Stomach (tissue), 4 donors: ENCODE data around the gene ITGB3.

ENCODE experiments used
- CTCF ChIP-seq, 7 experiments: fragments of 450-650 bp in 4 of 7; fragments of 200-600 bp in 3 of 7; sonication (generic) in 3 of 7; IDR thresholded peaks; one replicate each; pipeline ENCODE4 v1.5.1; 2016 to 2019; ENCODE audit warnings: antibody characterized with exemption in 7 of 7, control low read depth in 2 of 7, mild to moderate bottlenecking in 1 of 7
- POLR2A ChIP-seq, 4 donors: fragments of 450-650 bp; IDR thresholded peaks; one replicate each; pipeline ENCODE4 v1.6.1; 2016; ENCODE audit warnings: antibody characterized with exemption in 4 of 4, control low read depth in 2 of 4, mild to moderate bottlenecking in 1 of 4, moderate library complexity in 1 of 4

DNA sequence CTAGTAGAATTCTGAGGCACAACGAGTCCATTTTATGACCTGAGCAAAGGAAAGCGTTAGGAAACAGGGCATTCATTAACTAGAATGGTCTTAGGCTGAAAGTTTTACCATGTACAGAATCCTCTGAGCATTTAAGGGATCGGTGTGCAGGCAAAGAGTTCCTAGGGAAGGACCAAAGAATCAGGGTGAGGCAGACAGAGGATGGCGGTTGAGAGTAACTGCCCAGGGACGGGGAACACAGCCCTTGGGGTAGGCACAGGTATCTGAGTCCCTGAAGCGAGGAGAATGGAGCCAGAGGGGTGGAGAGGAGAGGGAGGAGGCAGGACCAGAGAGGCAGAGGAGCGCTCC, 14.0 kb upstream of the ITGB3 start:
- TF ChIP-seq CTCF (IDR thresholded peaks at IDR 0.05): no peak
- TF ChIP-seq POLR2A (IDR thresholded peaks at IDR 0.05): no peak
